WI38 (cell line): ENCODE data around the gene XRCC3.

Experiments
- H3K4me3 ChIP-seq: 2 replicates; pipeline ENCODE4 v1.5.1; 2011; ENCODE audit warnings: low read depth, mild to moderate bottlenecking, control low read depth, low read length
- CTCF ChIP-seq: IDR thresholded peaks from 2 replicates; pipeline ENCODE4 v1.5.1; 2012; ENCODE audit warnings: low read depth, mild to moderate bottlenecking, control low read depth, low read length

XRCC3 gene

GRCh38 chr14:103716899-103717411 is 1.7 kb upstream of the XRCC3 start:
- no peak for TF ChIP-seq CTCF
- H3K4me3 ChIP-seq: peak overlapping the region; percentile 63

- TF ChIP-seq CTCF: no peak
- peak overlapping the region; percentile 63 for H3K4me3 ChIP-seq
These were observed 995 bp upstream of the XRCC3 start for GRCh38 chr14:103716091-103716801.

- H3K4me3 ChIP-seq: peak overlapping the region; percentile 61
- TF ChIP-seq CTCF: no peak
These were observed 1.1 kb downstream of the XRCC3 start for GRCh38 chr14:103714063-103714724.

GRCh38 chr14:103713304-103714062 is 1.8 kb downstream of the XRCC3 start:
- H3K4me3 ChIP-seq: no peak overlapping the region
- no peak for TF ChIP-seq CTCF

- TF ChIP-seq CTCF: no peak
- no peak overlapping the region for H3K4me3 ChIP-seq
These were observed 2.5 kb downstream of the XRCC3 start for GRCh38 chr14:103712633-103713247.

GRCh38 chr14:103711516-103712431 is 3.5 kb downstream of the XRCC3 start:
- H3K4me3 ChIP-seq: no peak overlapping the region
- TF ChIP-seq CTCF: no peak
